ENCODE results near the gene U2AF2. TPM values are rescaled to one million over a fixed set of nuclear protein-coding genes. Genes with fewer than 3 reads are reported as not detected.
A peak's percentile ranks its signal among the peaks of the same experiment; 100 is the strongest.

Gene U2AF2
- total RNA-seq, 4 donors from 2014 or later = 132 to 292 (median 159) TPM

DNA sequence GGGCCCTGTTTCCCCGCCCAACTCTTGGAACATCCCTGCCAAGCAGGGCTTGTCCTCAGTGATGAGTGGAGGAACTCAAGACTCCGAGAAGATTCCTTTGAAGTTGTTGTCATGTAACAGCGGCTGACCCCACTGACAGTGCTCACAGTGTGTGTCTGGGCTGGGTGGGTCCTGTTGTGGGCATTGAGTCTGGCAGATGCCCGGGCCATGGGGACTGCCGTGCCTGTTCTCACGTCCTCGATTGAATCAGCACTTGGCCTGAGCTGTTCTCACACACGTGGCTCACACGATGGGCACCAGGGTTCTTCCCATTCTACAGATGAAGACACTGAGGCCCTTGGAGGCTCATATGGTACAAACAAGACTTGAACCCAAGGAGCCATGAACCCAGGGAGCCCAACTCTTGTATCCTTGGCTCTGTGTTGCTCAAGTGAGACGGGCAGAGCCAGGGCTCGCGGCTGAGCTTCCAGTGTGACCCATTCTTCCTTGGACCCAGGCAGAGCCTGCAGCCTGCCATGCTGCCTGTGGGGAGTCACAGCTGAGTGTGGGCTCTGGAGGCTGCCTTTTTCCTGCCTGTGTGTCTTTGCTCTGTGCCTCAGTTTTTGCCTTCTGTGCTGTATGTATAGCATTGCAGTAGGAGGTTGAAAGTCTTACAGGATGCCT lies 11.6 kb downstream of the U2AF2 start:
- Histone ChIP-seq H3K9me3 (no peaks in the 10 kb centered on the region), H3K36me3 (peaks cover 0 to 98% (median 4%) of the 10 kb centered on the region in 3 donors), H3K4me1 (peaks cover 0 to 37% (median 0%) of the 10 kb centered on the region in 4 donors), H3K27ac (peak overlapping the region in 1 of 4 donors; percentile 67), H3K27me3 (no peaks in the 10 kb centered on the region), H3K4me3 (no peak overlapping the region)
- no peak for TF ChIP-seq POLR2A (IDR thresholded peaks at IDR 0.05)
- TF ChIP-seq, protein P1, sequence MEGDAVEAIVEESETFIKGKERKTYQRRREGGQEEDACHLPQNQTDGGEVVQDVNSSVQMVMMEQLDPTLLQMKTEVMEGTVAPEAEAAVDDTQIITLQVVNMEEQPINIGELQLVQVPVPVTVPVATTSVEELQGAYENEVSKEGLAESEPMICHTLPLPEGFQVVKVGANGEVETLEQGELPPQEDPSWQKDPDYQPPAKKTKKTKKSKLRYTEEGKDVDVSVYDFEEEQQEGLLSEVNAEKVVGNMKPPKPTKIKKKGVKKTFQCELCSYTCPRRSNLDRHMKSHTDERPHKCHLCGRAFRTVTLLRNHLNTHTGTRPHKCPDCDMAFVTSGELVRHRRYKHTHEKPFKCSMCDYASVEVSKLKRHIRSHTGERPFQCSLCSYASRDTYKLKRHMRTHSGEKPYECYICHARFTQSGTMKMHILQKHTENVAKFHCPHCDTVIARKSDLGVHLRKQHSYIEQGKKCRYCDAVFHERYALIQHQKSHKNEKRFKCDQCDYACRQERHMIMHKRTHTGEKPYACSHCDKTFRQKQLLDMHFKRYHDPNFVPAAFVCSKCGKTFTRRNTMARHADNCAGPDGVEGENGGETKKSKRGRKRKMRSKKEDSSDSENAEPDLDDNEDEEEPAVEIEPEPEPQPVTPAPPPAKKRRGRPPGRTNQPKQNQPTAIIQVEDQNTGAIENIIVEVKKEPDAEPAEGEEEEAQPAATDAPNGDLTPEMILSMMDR (IDR thresholded peaks at IDR 0.05) = no peak
- DNase-seq = no peak

DNA sequence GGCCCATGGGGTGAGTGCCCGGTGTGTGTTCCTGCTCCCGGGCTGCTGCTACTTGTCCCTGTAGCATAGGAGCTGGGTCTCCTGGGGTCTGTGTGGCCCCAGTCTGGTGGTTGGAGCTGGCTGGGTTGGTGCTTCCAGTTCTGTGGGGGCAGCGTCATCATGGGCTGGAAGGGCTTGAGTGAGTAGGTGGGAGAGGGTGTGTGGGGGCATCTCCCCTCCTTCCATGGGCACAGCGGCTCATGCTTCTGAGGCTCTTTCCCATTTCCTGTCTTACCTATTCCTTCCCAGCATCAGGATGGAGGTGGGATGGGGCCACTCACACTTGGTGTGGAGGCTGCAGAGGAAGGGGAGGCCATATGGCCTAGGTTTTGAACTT lies 12.2 kb downstream of the U2AF2 start:
- H3K9me3 ChIP-seq = no peaks in the 10 kb centered on the region

DNA sequence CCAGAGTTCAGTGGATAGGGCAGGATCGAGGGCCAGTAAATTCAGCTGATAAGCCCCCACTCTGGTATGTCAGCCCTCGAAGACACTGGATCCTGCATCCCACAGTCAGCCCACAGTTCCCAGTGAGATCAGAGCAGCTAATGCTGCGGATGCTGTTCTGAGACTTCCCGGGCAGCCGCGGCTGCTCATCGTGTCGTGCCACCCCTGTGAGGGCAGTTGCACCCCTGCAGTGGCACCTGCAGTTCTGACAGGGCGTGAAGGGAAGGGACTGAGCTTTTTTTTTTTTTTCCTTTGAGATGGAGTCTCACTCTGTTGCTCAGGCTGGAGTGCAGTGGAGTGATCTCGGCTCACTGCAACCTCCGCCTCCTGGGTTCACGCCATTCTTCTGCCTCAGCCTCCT lies 12.7 kb downstream of the U2AF2 start:
- TF ChIP-seq, protein P1 (IDR thresholded peaks at IDR 0.05) = no peak
- TF ChIP-seq POLR2A (IDR thresholded peaks at IDR 0.05) = no peak
- peaks cover 0 to 37% (median 0%) of the 10 kb centered on the region in 4 donors for H3K4me1 ChIP-seq
- peaks cover 0 to 97% (median 4%) of the 10 kb centered on the region in 3 donors for H3K36me3 ChIP-seq

More for the DNA sequence above, 12.2 kb downstream of the U2AF2 start:
- Histone ChIP-seq H3K27me3 (no peaks in the 10 kb centered on the region), H3K4me3 (no peak overlapping the region), H3K36me3 (peaks cover 0 to 97% (median 4%) of the 10 kb centered on the region in 3 donors), H3K27ac (peak overlapping the region in 2 of 4 donors; percentile 60 to 67), H3K4me1 (peaks cover 0 to 37% (median 0%) of the 10 kb centered on the region in 4 donors)
- DNase-seq = no peak
- TF ChIP-seq, protein P1 (IDR thresholded peaks at IDR 0.05) = no peak
- no peak for TF ChIP-seq POLR2A (IDR thresholded peaks at IDR 0.05)

DNA sequence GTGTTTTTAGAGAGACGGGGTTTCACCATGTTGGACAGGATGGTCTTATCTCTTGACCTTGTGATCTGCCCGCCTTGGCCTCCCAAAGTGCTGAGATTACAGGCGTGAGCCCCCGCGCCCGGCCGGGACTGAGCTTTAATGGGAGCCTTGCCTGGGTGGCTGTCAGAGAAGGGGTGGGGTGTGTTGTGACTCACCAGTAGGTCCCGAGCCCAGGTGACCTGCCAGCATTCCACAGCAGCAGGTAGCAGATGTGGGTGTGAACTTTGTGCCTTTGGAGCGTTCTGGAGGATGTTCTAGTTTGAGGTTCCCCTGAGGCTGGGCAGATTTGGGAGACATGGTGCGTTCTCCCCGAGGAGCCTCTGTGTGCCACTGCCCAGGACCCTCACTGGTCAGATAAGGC lies 13.1 kb downstream of the U2AF2 start:
- no peaks in the 10 kb centered on the region for H3K27me3 ChIP-seq
- TF ChIP-seq, protein P1 (IDR thresholded peaks at IDR 0.05) = no peak
- peak in 1 of 2 donors; percentile 12 for TF ChIP-seq POLR2A (IDR thresholded peaks at IDR 0.05)
- H3K4me1 ChIP-seq = peaks cover 0 to 37% (median 0%) of the 10 kb centered on the region in 4 donors
- peak overlapping the region in 2 of 4 donors; percentile 60 to 67 for H3K27ac ChIP-seq
- no peaks in the 10 kb centered on the region for H3K9me3 ChIP-seq
- H3K36me3 ChIP-seq = peaks cover 0 to 97% (median 4%) of the 10 kb centered on the region in 3 donors
- peak in 2 of 3 donors; percentile 79 to 85 for DNase-seq
- H3K4me3 ChIP-seq = no peak overlapping the region

More for the DNA sequence above, 12.7 kb downstream of the U2AF2 start:
- H3K27me3 ChIP-seq = no peaks in the 10 kb centered on the region
- DNase-seq = no peak
- H3K27ac ChIP-seq = peak overlapping the region in 2 of 4 donors; percentile 60 to 67
- H3K9me3 ChIP-seq = no peaks in the 10 kb centered on the region
- no peak overlapping the region for H3K4me3 ChIP-seq

DNA sequence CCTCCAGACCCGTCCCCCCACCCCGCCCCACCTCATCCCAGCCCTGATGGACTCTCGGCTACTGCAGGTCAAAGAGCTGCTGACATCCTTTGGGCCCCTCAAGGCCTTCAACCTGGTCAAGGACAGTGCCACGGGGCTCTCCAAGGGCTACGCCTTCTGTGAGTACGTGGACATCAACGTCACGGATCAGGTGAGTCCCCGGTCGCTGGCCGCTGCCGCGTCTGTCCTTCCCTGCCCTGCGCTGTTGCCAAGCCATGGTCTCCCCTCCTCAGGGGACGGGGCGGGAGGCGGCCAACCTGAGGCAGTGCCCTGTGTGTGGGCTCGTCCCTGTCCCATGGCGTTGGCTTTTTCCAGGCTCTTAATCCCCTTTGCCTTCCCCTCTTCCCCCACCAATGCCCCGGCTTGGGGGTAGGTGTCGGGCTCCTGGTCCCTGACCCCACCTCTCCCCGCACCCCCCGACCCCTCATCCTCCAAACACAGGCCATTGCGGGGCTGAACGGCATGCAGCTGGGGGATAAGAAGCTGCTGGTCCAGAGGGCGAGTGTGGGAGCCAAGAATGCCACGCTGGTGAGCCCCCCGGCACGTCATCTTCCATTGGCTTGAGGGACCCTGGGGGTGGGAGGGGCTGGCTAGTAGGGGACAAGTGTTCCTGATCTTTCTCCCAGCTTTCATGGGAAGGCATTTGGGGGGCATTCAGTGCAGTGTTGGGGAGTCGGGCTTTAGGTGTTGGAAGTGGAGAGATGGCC lies 13.9 kb downstream of the U2AF2 start:
- peaks cover 0 to 95% (median under 1%) of the 10 kb centered on the region in 3 donors for H3K36me3 ChIP-seq
- peaks cover 0 to 42% (median 0%) of the 10 kb centered on the region in 4 donors for H3K4me1 ChIP-seq

More for the DNA sequence above, 13.9 kb downstream of the U2AF2 start:
- no peak for TF ChIP-seq POLR2A (IDR thresholded peaks at IDR 0.05)
- TF ChIP-seq, protein P1 (IDR thresholded peaks at IDR 0.05) = no peak
- H3K27me3 ChIP-seq = no peaks in the 10 kb centered on the region
- no peak overlapping the region for H3K4me3 ChIP-seq
- H3K27ac ChIP-seq = peak overlapping the region in 2 of 4 donors; percentile 60 to 67
- no peak for DNase-seq
- no peaks in the 10 kb centered on the region for H3K9me3 ChIP-seq

Data from Peyer's patch (tissue), 4 donors.